Activated CD4-positive, alpha-beta memory T cell treated with anti-CD3 and anti-CD28 coated beads, Interleukin-2, amount 10 ng/mL, durations not matched to agents 7 days and 5 days (primary cell): Measurements from ENCODE around the gene HBE1. TPM values are rescaled to one million over a fixed set of nuclear protein-coding genes. Genes with fewer than 3 reads are reported as not detected.
"Not testable (repeated sequence)": the region's sequence is repeated elsewhere in the genome, so short reads cannot be mapped to it uniquely, and the experiment has no call there.

Experiments used
- CTCF ChIA-PET: fragments of 350-600 bp; sonication (Branson Sonifier 250); formaldehyde crosslinking; loops from one replicate; lab custom pipeline; 2021; ENCODE audit warnings: antibody characterized with exemption, inconsistent platforms; lab: Charles Lee
- POLR2A ChIA-PET: fragments of 350-600 bp; sonication (Branson Sonifier 250); formaldehyde crosslinking; loops from one replicate; lab custom pipeline; 2021; ENCODE audit warnings: antibody characterized with exemption; lab: Charles Lee
- DNase-seq: peaks from one replicate; pipeline ENCODE4 v3.0.0-alpha.2; 2020
- H3K27ac Mint-ChIP-seq: one replicate; pipeline ENCODE4 v1.8.0; 2021; ENCODE audit warnings: mild to moderate bottlenecking, mixed read lengths
- H3K27me3 Mint-ChIP-seq: one replicate; pipeline ENCODE4 v1.8.0; 2021; ENCODE audit warnings: mixed read lengths
- H3K36me3 Mint-ChIP-seq: one replicate; pipeline ENCODE4 v1.8.0; 2021; ENCODE audit warnings: low read depth, mixed read lengths
- H3K4me1 Mint-ChIP-seq: one replicate; pipeline ENCODE4 v1.8.0; 2021; ENCODE audit warnings: mixed read lengths
- H3K4me3 Mint-ChIP-seq: one replicate; pipeline ENCODE4 v1.8.0; 2021; ENCODE audit warnings: mild to moderate bottlenecking, mixed read lengths
- H3K9me3 Mint-ChIP-seq: one replicate; pipeline ENCODE4 v1.8.0; 2021; ENCODE audit warnings: mixed read lengths
- total RNA-seq, 2 experiments: library from RNA; stranded (reverse); gene quantifications; one replicate each; pipeline ENCODE4 v1.2.3, GENCODE V29; 2021

HBE1 gene
- total RNA-seq: not detected

- CTCF ChIA-PET: no interaction called here
- POLR2A ChIA-PET: no interaction called here
Observed at GRCh38 chr11:5269715-5270147, at the start of gene HBE1. TSS of gene HBE1 (minus strand) at chr11:5269945. CDS start at chr11:5269890, 55 bp downstream.

DNA sequence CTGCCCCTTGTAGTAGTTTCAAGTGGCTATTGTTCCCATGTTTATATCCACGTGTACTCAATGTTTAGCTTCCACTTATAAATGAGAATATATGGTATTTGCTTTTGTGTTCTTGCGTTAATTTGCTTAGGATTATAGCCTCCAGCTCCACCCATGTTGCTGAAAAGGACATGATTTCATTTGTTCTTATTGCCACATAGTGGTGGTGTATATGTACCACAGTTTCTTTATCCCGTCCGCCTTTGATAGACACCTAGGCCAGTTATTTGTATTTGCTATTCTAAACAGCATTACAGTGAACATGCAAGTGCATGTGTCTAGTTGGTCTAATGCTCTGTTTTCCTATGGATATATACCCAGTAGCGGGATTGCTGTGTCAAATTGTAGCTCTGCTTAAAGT, 47.5 kb upstream of the HBE1 start:
- no peaks in the 10 kb centered on the region for H3K27me3 Mint-ChIP-seq
- POLR2A ChIA-PET: no interaction called here
- no peak overlapping the region for H3K27ac Mint-ChIP-seq
- no peaks in the 10 kb centered on the region for H3K4me1 Mint-ChIP-seq
- no peak overlapping the region for H3K4me3 Mint-ChIP-seq
- H3K9me3 Mint-ChIP-seq: no peaks in the 10 kb centered on the region
- DNase-seq: no peak
- CTCF ChIA-PET: no interaction called here
- no peaks in the 10 kb centered on the region for H3K36me3 Mint-ChIP-seq

More at GRCh38 chr11:5269715-5270147, at the start of gene HBE1:
- no peak within 1 kb of the TSS for H3K27ac Mint-ChIP-seq
- no peak for DNase-seq
- H3K4me3 Mint-ChIP-seq: no peak within 1 kb of the TSS
- no peaks in the 10 kb centered on the region for H3K36me3 Mint-ChIP-seq
- peaks cover 6% of the 10 kb centered on the region for H3K27me3 Mint-ChIP-seq
- H3K4me1 Mint-ChIP-seq: no peaks in the 10 kb centered on the region
- H3K9me3 Mint-ChIP-seq: no peaks in the 10 kb centered on the region

DNA sequence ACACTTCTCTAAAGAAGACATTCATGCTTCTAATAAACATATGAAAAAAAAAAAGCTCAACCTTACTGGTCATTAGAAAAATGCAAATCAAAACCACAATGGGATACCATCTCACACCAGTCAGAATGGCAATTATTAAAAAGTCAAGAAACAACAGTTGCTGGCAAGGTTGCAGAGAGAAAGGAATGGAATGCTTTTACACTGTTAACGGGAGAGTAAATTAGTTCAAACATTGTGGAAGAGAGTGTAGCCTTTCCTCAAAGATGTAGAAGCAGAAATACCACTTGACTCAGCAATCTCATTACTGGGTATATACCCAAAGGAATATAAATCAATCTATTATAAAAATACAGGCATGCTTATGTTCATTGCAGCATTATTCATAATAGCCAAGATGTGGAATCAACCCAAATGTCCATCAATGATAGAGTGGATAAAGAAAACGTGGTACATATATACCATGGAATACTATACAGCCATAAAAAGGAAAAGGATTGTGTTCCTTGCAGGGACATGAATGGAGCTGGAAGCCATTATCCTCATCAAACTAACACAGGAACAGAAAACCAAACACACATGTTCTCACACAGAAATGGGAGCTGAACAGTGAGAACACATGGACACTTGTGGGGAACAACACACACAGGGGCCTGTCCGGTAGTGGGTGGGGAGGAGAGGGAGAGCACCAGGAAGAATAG, 43.7 kb upstream of the HBE1 start:
- H3K4me3 Mint-ChIP-seq, H3K9me3 Mint-ChIP-seq, H3K27me3 Mint-ChIP-seq, DNase-seq, H3K27ac Mint-ChIP-seq, H3K36me3 Mint-ChIP-seq, H3K4me1 Mint-ChIP-seq, POLR2A ChIA-PET, CTCF ChIA-PET: not testable (repeated sequence)

DNA sequence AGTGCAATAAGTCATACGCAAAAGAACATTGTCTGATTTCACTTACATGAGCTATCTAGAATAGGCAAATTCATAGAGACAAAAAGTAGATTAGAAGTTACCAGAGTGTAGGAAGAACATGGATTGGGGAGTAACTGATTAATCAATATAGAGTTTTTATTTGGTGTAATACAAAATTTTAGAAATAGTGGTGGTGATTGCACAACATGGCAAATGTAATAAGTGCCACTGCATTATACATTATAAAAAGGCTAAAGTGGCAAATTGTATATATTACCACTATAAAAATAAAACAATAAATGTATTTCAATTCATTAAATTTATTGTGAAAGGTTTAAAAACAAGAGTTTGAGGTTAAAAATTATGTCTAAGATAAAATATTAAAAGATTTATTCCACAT, 40.7 kb upstream of the HBE1 start:
- no peak overlapping the region for H3K4me3 Mint-ChIP-seq
- no peak overlapping the region for H3K27ac Mint-ChIP-seq
- ChIA-PET CTCF (no interaction called here), POLR2A (no interaction called here)
- H3K36me3 Mint-ChIP-seq: no peaks in the 10 kb centered on the region
- DNase-seq: no peak
- H3K9me3 Mint-ChIP-seq: no peaks in the 10 kb centered on the region
- no peaks in the 10 kb centered on the region for H3K4me1 Mint-ChIP-seq
- no peaks in the 10 kb centered on the region for H3K27me3 Mint-ChIP-seq

- Mint-ChIP-seq H3K4me1 (no peaks in the 10 kb centered on the region), H3K9me3 (no peaks in the 10 kb centered on the region), H3K4me3 (no peak overlapping the region), H3K36me3 (no peaks in the 10 kb centered on the region), H3K27me3 (no peaks in the 10 kb centered on the region), H3K27ac (no peak overlapping the region)
- no peak for DNase-seq
- CTCF ChIA-PET: no interaction called here
- POLR2A ChIA-PET: no interaction called here
Observed at GRCh38 chr11:5307256-5308019, 37.7 kb upstream of the HBE1 start.

- ChIA-PET POLR2A (no interaction called here), CTCF (no interaction called here)
- Mint-ChIP-seq H3K4me1 (no peaks in the 10 kb centered on the region), H3K27ac (no peak overlapping the region), H3K27me3 (no peaks in the 10 kb centered on the region), H3K36me3 (no peaks in the 10 kb centered on the region), H3K4me3 (no peak overlapping the region), H3K9me3 (no peaks in the 10 kb centered on the region)
- DNase-seq: no peak
Observed at GRCh38 chr11:5304046-5304445, 34.3 kb upstream of the HBE1 start.

DNA sequence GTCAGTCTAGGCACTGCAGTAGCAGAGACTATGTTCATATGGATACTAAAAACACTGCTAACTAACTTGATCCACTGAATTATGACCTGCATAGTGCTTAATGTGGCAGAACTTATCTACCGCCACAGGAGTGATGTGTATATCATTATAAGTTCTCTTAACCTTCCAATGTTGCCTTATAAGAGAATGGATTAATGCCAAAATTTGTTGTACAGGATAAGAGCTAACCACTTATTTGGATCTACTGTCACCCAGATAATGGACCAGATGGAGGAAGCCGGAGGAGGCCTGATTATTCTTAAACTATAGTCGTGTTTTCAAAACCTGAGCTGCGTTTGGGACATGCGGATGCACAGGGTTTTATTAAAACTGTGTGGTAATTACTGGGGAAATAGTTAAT, 33.9 kb upstream of the HBE1 start:
- H3K27ac Mint-ChIP-seq: no peak overlapping the region
- H3K4me1 Mint-ChIP-seq: no peaks in the 10 kb centered on the region
- no peak overlapping the region for H3K4me3 Mint-ChIP-seq
- ChIA-PET CTCF (no interaction called here), POLR2A (no interaction called here)
- no peaks in the 10 kb centered on the region for H3K27me3 Mint-ChIP-seq
- DNase-seq: no peak
- H3K9me3 Mint-ChIP-seq: no peaks in the 10 kb centered on the region
- no peaks in the 10 kb centered on the region for H3K36me3 Mint-ChIP-seq

DNA sequence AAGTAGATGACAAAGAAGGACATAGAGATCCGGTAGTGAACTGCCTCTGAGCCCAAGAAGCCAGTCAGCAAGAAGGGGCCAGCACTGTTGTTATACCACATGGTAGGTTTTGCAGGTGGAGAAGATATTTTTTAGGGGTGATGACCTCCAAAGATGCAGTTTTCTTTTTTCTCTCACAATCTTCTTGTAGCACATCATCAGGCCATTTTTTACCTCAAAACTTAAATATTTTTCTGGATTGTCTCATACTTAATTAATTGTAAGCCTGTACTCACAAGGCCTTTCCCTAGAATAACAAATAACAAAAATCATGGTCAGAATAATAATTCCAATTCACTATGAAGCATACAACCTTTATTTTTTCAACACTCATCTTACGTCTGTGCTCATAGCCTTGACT, 32.1 kb upstream of the HBE1 start, which contains the start of gene OR51B4:
TSS of gene OR51B4 (minus strand) at position 101 of the 400 bp plus-strand sequence. CDS start at position 101, 0 bp downstream.
- Mint-ChIP-seq H3K4me1 (no peaks in the 10 kb centered on the region), H3K27ac (no peak within 1 kb of the TSS), H3K36me3 (no peaks in the 10 kb centered on the region), H3K4me3 (no peak within 1 kb of the TSS), H3K9me3 (no peaks in the 10 kb centered on the region), H3K27me3 (peaks cover 3% of the 10 kb centered on the region)
- ChIA-PET CTCF (no interaction called here), POLR2A (no interaction called here)
- DNase-seq: no peak

DNA sequence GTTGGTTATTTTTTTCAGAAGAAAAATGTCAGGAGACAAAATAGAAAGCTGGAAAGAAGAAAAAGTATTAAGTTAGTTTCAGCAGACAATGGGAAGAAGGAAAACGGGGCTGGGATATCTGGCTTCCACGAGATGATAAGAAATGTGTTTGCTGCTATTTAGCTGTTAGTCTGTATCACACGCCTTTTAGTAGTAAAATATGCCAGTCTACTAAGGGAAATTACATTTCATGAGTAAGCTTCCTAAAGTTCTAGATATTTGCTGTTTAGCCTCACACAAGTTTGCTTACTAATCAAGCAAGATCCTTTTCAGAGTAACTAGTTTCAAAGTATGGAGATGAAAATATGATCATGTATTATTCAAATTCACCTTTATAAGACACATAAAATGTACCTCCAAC, 30.5 kb upstream of the HBE1 start:
- POLR2A ChIA-PET: no interaction called here
- H3K4me3 Mint-ChIP-seq: no peak overlapping the region
- no peaks in the 10 kb centered on the region for H3K9me3 Mint-ChIP-seq
- H3K4me1 Mint-ChIP-seq: no peaks in the 10 kb centered on the region
- CTCF ChIA-PET: no interaction called here
- peaks cover 4% of the 10 kb centered on the region for H3K27me3 Mint-ChIP-seq
- no peak for DNase-seq
- H3K27ac Mint-ChIP-seq: no peak overlapping the region
- H3K36me3 Mint-ChIP-seq: no peaks in the 10 kb centered on the region

GRCh38 chr11:5298451-5298850, 28.7 kb upstream of the HBE1 start:
- DNase-seq: no peak
- no peak overlapping the region for H3K4me3 Mint-ChIP-seq
- H3K27me3 Mint-ChIP-seq: peaks cover 4% of the 10 kb centered on the region
- H3K4me1 Mint-ChIP-seq: no peaks in the 10 kb centered on the region
- ChIA-PET POLR2A (no interaction called here), CTCF (interaction anchor here (1.2 kb wide), 1 partner anchor 17 kb away, joined by 3 read pairs; no protein-coding TSS in a partner anchor)
- H3K27ac Mint-ChIP-seq: no peak overlapping the region
- H3K9me3 Mint-ChIP-seq: no peaks in the 10 kb centered on the region
- no peaks in the 10 kb centered on the region for H3K36me3 Mint-ChIP-seq

DNA sequence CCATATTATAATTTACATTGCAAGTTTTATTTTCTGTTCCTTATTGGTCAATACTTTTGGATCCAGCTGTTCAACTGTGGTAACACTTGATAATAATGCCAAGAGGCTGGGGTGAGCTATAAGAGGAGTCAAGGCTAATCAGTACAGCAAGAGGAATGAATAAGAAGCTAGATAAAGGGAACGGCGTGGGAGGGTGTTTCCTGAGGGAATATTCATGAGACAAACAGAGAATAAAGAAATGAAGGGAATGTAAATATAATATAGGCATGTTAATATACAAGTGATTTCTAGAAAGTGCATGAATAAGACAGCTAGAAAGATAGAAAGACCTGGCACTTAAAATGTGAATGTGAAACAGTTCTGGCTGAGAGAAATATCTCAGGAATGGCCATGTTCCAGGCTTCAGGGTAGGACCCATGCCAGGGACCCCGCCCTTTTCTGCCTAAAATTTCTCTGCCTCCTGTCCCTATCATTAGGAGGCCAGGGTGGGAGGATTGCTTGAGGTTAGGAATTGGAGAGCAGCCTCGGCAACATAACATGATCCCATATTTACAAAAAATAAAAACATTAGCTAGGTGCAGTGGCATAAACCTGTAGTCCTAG, 28.1 kb upstream of the HBE1 start:
- CTCF ChIA-PET: interaction anchor here (0.5 kb wide), 1 partner anchor 93 kb away, joined by 3 read pairs; no protein-coding TSS in a partner anchor
- no peaks in the 10 kb centered on the region for H3K36me3 Mint-ChIP-seq
- peaks cover 4% of the 10 kb centered on the region for H3K27me3 Mint-ChIP-seq
- POLR2A ChIA-PET: no interaction called here
- no peak overlapping the region for H3K27ac Mint-ChIP-seq
- H3K4me3 Mint-ChIP-seq: no peak overlapping the region
- no peaks in the 10 kb centered on the region for H3K4me1 Mint-ChIP-seq
- no peak for DNase-seq
- no peaks in the 10 kb centered on the region for H3K9me3 Mint-ChIP-seq

DNA sequence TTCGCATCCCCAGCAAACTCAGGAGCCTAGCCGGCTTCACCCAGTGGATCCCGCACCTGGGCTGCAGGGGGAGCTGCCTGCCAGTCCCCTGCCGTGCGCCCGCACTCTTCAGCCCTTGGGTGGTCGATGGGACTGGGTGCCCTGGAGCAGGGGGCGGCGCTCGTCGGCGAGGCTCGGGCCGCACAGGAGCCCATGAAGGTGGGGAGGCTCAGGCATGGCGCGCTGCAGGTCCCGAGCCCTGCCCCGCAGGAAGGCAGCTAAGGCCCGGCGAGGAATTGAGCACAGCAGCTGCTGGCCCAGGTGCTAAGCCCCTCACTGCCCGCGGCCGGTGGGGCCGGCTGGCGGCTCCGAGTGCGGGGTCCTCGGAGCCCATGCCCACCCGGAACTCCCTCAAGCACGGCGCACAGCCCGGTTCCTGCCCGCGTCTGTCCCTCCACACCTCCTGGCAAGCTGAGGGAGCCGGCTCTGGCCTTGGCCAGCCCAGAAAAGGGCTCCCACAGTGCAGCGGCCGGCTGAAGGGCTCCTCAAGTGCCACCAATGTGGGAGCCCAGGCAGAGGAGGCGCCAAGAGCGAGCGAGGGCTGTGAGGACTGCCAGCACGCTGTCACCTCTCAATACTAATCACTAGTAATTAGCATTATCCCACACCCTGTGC, 24.7 kb upstream of the HBE1 start:
- POLR2A ChIA-PET, H3K27ac Mint-ChIP-seq, H3K9me3 Mint-ChIP-seq, H3K4me1 Mint-ChIP-seq, H3K36me3 Mint-ChIP-seq, H3K4me3 Mint-ChIP-seq, H3K27me3 Mint-ChIP-seq, CTCF ChIA-PET, DNase-seq: not testable (repeated sequence)

GRCh38 chr11:5293028-5293427, 23.3 kb upstream of the HBE1 start:
- Mint-ChIP-seq H3K27ac (no peak overlapping the region), H3K36me3 (no peaks in the 10 kb centered on the region), H3K4me3 (no peak overlapping the region), H3K9me3 (no peaks in the 10 kb centered on the region), H3K4me1 (no peaks in the 10 kb centered on the region), H3K27me3 (peaks cover 4% of the 10 kb centered on the region)
- ChIA-PET CTCF (no interaction called here), POLR2A (no interaction called here)
- no peak for DNase-seq
